Measurements from ENCODE around the gene MYL12B. TPM values are rescaled to one million over a fixed set of nuclear protein-coding genes. Genes with fewer than 3 reads are reported as not detected.

MYL12B gene
- total and polyA plus RNA-seq, 2 donors (not counting 3 experiments of a cell fraction or from before 2014, with no cell fraction given): 634 to 724 TPM

DNA sequence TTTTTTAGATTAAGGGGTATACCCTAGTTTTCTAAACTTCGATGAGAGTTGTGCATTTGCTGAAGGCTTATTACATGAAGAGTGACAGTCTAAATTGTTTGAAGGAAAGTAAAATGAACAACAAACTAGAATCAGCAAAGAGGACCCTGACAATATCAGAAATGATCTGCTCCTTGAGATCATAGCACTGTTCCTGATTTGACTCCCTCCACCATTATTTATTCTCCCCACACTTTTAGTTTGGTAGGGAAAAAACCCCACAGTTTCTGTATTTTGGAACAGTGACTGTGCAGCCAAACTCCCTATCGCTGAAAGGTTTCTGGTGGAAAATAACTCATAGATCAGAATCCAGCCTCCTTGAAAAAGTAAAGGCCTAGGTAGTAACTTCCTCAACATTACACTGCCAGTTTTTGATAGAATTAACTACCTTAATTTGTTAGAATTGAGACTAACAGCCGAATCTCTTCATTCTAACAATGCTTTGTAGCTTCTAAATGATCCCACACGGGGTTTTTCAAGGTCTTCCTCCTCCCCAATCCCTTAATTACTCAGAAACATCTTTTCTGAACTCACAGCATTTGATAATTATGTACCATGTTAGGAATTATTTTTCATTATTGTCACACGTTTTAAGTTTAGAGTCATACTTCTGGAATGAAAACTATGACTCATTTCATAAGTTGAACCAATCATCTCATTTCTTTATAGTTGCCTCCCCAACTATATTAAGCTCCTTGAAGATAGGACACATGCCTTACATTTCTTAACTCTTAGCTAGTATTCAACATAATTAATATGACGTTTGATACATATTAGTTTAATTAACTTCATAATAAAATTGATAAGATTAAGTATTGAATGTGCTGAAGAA, 11.5 kb upstream of the MYL12B start:
- H3K27ac ChIP-seq (ENCODE audit: insufficient read depth, low read depth, low read length): peak overlapping the region; percentile 83
- BruUV-seq (replicated peaks): TSS peak; percentile 67
- H3K9me1 ChIP-seq (replicated peaks; ENCODE audit: control insufficient read depth, extremely low read depth, insufficient read depth, low read length): no peaks in the 10 kb centered on the region
- dilution Hi-C loops (cut with MboI; ENCODE audit: extremely low pct_ligation_motif_present, low sequenced_read_pairs): loop anchor here (25.0 kb wide), 1 partner anchor 212 kb away; the partner anchor contains the start of gene TGIF1
- no peaks in the 10 kb centered on the region for H3K9me3 ChIP-seq (replicated peaks; ENCODE audit: control insufficient read depth, insufficient read depth, low read length)
- peak overlapping the region; percentile 8 to 98 (median 16) for H3K4me3 ChIP-seq (replicated peaks in 1 of 3; ENCODE audit: insufficient read depth in 1 of 3, low read depth in 1 of 3, low read length in 3 of 3)
- H3K27me3 ChIP-seq (ENCODE audit: control insufficient read depth in 2 of 2, insufficient read depth in 2 of 2, low read length in 2 of 2): no peaks in the 10 kb centered on the region
- ChIA-PET CTCF (interaction anchor here (1.4 to 3.2 kb wide), 4 partner anchors 11 to 416 kb away, joined by 3 to 10 read pairs (median 6); partner anchors contain the start of gene MYL12B), POLR2A (interaction anchor here (1.0 to 2.7 kb wide), 4 partner anchors 11 to 343 kb away, joined by 3 to 17 read pairs (median 4); no protein-coding TSS in a partner anchor)
- FAIRE-seq (no peak), DNase-seq (ENCODE audit: low read depth, low spot score) (peak; percentile 75)
- peak overlapping the region; percentile 100 for H3K9ac ChIP-seq (replicated peaks; ENCODE audit: extremely low read depth, insufficient read depth, low read length)
- peak overlapping the region; percentile 96 for H3K4me2 ChIP-seq (ENCODE audit: insufficient read depth, low read length)
- peaks cover 6 to 19% of the 10 kb centered on the region in 2 experiments for H3K36me3 ChIP-seq (ENCODE audit: control insufficient read depth in 2 of 2, extremely low read depth in 1 of 2, insufficient read depth in 2 of 2, low read length in 2 of 2)
- peaks cover 50% of the 10 kb centered on the region for H3K4me1 ChIP-seq (ENCODE audit: control insufficient read depth, extremely low read depth, insufficient read depth, low read length)
- H2AFZ ChIP-seq (ENCODE audit: low read depth, low read length): no peak overlapping the region
- intact Hi-C loops (cut with micrococcal nuclease): loop anchor here (1.0 kb wide), 2 partner anchors 11 to 416 kb away; no protein-coding TSS in a partner anchor
- no peaks in the 10 kb centered on the region for H4K20me1 ChIP-seq (replicated peaks; ENCODE audit: control insufficient read depth, extremely low read depth, insufficient read depth, low read length)
- peak; percentile 81 for TF ChIP-seq FOS (IDR thresholded peaks at IDR 0.05; ENCODE audit: borderline replicate concordance, insufficient read depth, low read length)
- TF ChIP-seq EZH2 (IDR thresholded peaks at IDR 0.05; ENCODE audit: borderline replicate concordance, low read depth, low read length, severe bottlenecking): no peak
- no peak for TF ChIP-seq GATA2 (IDR thresholded peaks at IDR 0.05; ENCODE audit: insufficient read depth, insufficient read length, low read depth, low read length)
- TF ChIP-seq, protein P1, sequence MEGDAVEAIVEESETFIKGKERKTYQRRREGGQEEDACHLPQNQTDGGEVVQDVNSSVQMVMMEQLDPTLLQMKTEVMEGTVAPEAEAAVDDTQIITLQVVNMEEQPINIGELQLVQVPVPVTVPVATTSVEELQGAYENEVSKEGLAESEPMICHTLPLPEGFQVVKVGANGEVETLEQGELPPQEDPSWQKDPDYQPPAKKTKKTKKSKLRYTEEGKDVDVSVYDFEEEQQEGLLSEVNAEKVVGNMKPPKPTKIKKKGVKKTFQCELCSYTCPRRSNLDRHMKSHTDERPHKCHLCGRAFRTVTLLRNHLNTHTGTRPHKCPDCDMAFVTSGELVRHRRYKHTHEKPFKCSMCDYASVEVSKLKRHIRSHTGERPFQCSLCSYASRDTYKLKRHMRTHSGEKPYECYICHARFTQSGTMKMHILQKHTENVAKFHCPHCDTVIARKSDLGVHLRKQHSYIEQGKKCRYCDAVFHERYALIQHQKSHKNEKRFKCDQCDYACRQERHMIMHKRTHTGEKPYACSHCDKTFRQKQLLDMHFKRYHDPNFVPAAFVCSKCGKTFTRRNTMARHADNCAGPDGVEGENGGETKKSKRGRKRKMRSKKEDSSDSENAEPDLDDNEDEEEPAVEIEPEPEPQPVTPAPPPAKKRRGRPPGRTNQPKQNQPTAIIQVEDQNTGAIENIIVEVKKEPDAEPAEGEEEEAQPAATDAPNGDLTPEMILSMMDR (IDR thresholded peaks at IDR 0.05; ENCODE audit: extremely low read depth in 1 of 2, insufficient read depth in 1 of 2, low read depth in 1 of 2, low read length in 2 of 2): no peak
- no peak for TF ChIP-seq POLR2AphosphoS5 (IDR thresholded peaks at IDR 0.05; ENCODE audit: insufficient read depth, low read depth, low read length)
- TF ChIP-seq POLR2A (IDR thresholded peaks at IDR 0.05; ENCODE audit: low read depth, low read length): peak; percentile 74
- peak; percentile 95 for TF ChIP-seq JUN (IDR thresholded peaks at IDR 0.05; ENCODE audit: borderline replicate concordance, insufficient read depth, insufficient read length, low read depth)
- peaks cover 77% of the 10 kb centered on the region for H3K79me2 ChIP-seq (ENCODE audit: control insufficient read depth, insufficient read depth, low read length)

Measured in endothelial cell of umbilical vein (primary cell).